Measurements from ENCODE around the gene NCOA7. TPM values are rescaled to one million over a fixed set of nuclear protein-coding genes. Genes with fewer than 3 reads are reported as not detected.

Gene NCOA7
- total RNA-seq, 1 experiment from 2014 or later, result 13.8 TPM

GRCh38 chr6:125781314-125781868 is 9.4 kb upstream of the NCOA7 start:
- POLR2A ChIA-PET, result interaction anchor here (0.6 to 2.3 kb wide), 4 partner anchors 9 to 897 kb away, joined by 3 to 25 read pairs (median 3); partner anchors contain the start of genes NCOA7 and TRMT11
- H3K4me2 ChIP-seq (ENCODE audit: low read length), result peak overlapping the region; percentile 69
- no peaks in the 10 kb centered on the region for H3K36me3 ChIP-seq (ENCODE audit: control insufficient read depth in 1 of 2, insufficient read depth in 2 of 2, low read length in 2 of 2)
- peak; percentile 16 for ATAC-seq
- no peaks in the 10 kb centered on the region for H3K27me3 ChIP-seq (ENCODE audit: insufficient read depth, low read length)
- intact Hi-C loops (cut with micrococcal nuclease), result loop anchor here (2.0 kb wide), 1 partner anchor 205 kb away; the partner anchor contains the start of gene TRMT11
- no peaks in the 10 kb centered on the region for H4K20me1 ChIP-seq (ENCODE audit: insufficient read depth)
- H2AFZ ChIP-seq (ENCODE audit: low read depth, low read length, poor library complexity, severe bottlenecking), result peak overlapping the region; percentile 95
- H3K9me3 ChIP-seq (ENCODE audit: control insufficient read depth in 1 of 2, insufficient read depth in 1 of 2, low read depth in 1 of 2, low read length in 2 of 2), result no peaks in the 10 kb centered on the region
- H3K79me2 ChIP-seq (ENCODE audit: insufficient read depth, low read length), result no peaks in the 10 kb centered on the region
- H3K27ac ChIP-seq (ENCODE audit: low read depth, low read length), result peak overlapping the region; percentile 24; the same call in 1 of the 2 replicates
- peak overlapping the region; percentile 39 to 51 for H3K4me3 ChIP-seq (replicated peaks in 1 of 2; ENCODE audit: low read depth in 1 of 2, low read length in 2 of 2)
- TSS peak; percentile 73 for BruUV-seq (replicated peaks)
- CTCF ChIA-PET, result interaction anchor here (1.6 to 2.3 kb wide), 5 partner anchors 9 to 468 kb away, joined by 7 to 19 read pairs (median 10); partner anchors contain the start of genes HINT3 and NCOA7
- H3K4me1 ChIP-seq (ENCODE audit: control insufficient read depth in 1 of 2, insufficient read depth in 2 of 2, low read length in 2 of 2), result peaks cover 0 to 14% of the 10 kb centered on the region in 2 experiments; a peak in 3 of 4 replicates
- TF ChIP-seq CTCF (IDR thresholded peaks at IDR 0.05 in 2 of 3, conservative IDR thresholded peaks at IDR 0.05 in 1 of 3; ENCODE audit: borderline replicate concordance in 1 of 3, insufficient read depth in 1 of 3, low read depth in 2 of 3, low read length in 2 of 3) (peak in 1 of 3 experiments; percentile 50; a peak in 1 of 6 replicates), RAD21 (IDR thresholded peaks at IDR 0.05; ENCODE audit: low read depth) (peak; percentile 49), TCF7L2 (IDR thresholded peaks at IDR 0.05; ENCODE audit: borderline replicate concordance, extremely low read depth, insufficient read depth, insufficient read length) (no peak), EZH2phosphoT487 (IDR thresholded peaks at IDR 0.05; ENCODE audit: borderline replicate concordance) (no peak)
- H3K9ac ChIP-seq (ENCODE audit: low read length), result peak overlapping the region; percentile 57
- no peak for DNase-seq (ENCODE audit: low read depth, low spot score)
- H3K9me2 ChIP-seq (ENCODE audit: insufficient read depth), result no peaks in the 10 kb centered on the region
- RAD21 ChIA-PET (ENCODE audit: low non-redundant PET in 1 of 2, low total read pairs in 2 of 2, uncharacterized antibody in 2 of 2, unreplicated experiment in 2 of 2), result interaction anchor here in 1 of 2 experiments (0.8 kb wide), 1 partner anchor 193 kb away, joined by 3 read pairs; no protein-coding TSS in a partner anchor

- TF ChIP-seq SP1 (IDR thresholded peaks at IDR 0.05; ENCODE audit: low read depth), result no peak
- TF ChIP-seq FOSL1 (IDR thresholded peaks at IDR 0.05; ENCODE audit: low read depth), result no peak
- TF ChIP-seq MAX (IDR thresholded peaks at IDR 0.05), result no peak
- ATAC-seq (no peak), DNase-seq (ENCODE audit: low read depth, low spot score) (no peak)
- H3K9me2 ChIP-seq (ENCODE audit: insufficient read depth), result no peaks in the 10 kb centered on the region
- H3K27ac ChIP-seq (ENCODE audit: low read depth, low read length), result no peak overlapping the region
- ChIA-PET RAD21 (ENCODE audit: low non-redundant PET in 1 of 2, low total read pairs in 2 of 2, uncharacterized antibody in 2 of 2, unreplicated experiment in 2 of 2) (no interaction called here), CTCF (no interaction called here), POLR2A (no interaction called here)
- no peaks in the 10 kb centered on the region for H4K20me1 ChIP-seq (ENCODE audit: insufficient read depth)
- no peak overlapping the region for H3K4me3 ChIP-seq (replicated peaks in 1 of 2; ENCODE audit: low read depth in 1 of 2, low read length in 2 of 2)
- H3K36me3 ChIP-seq (ENCODE audit: control insufficient read depth in 1 of 2, insufficient read depth in 2 of 2, low read length in 2 of 2), result no peaks in the 10 kb centered on the region
- no peaks in the 10 kb centered on the region for H3K9me3 ChIP-seq (ENCODE audit: control insufficient read depth in 1 of 2, insufficient read depth in 1 of 2, low read depth in 1 of 2, low read length in 2 of 2)
- H3K27me3 ChIP-seq (ENCODE audit: insufficient read depth, low read length), result no peaks in the 10 kb centered on the region
- peaks cover 5 to 14% of the 10 kb centered on the region in 2 experiments; a peak in 3 of 4 replicates for H3K4me1 ChIP-seq (ENCODE audit: control insufficient read depth in 1 of 2, insufficient read depth in 2 of 2, low read length in 2 of 2)
- no TSS peak for BruUV-seq (replicated peaks)
- H3K4me2 ChIP-seq (ENCODE audit: low read length), result no peak overlapping the region
- H3K9ac ChIP-seq (ENCODE audit: low read length), result no peak overlapping the region
- intact Hi-C loops (cut with micrococcal nuclease), result no loop called here
- no peak overlapping the region for H2AFZ ChIP-seq (ENCODE audit: low read depth, low read length, poor library complexity, severe bottlenecking)
- H3K79me2 ChIP-seq (ENCODE audit: insufficient read depth, low read length), result no peaks in the 10 kb centered on the region
Measured at GRCh38 chr6:125784365-125784764, 6.4 kb upstream of the NCOA7 start.
